PC-3 (cell line): ENCODE results near the gene AKAP8.

Experiments used
- EZH2 ChIP-seq: fragments of 300-600 bp; sonication (generic); IDR thresholded peaks from one replicate; pipeline ENCODE4 v1.6.1; 2017; ENCODE audit warnings: antibody characterized with exemption, mild to moderate bottlenecking, low read length; ENCODE audit not compliant: unreplicated experiment
- TF ChIP-seq, protein P1 (sequence below): fragments of 300-600 bp; sonication (generic); conservative IDR thresholded peaks from 2 replicates; pipeline ENCODE4 v1.5.1; 2017; ENCODE audit warnings: antibody characterized with exemption, low read depth, mild to moderate bottlenecking, low read length

DNA sequence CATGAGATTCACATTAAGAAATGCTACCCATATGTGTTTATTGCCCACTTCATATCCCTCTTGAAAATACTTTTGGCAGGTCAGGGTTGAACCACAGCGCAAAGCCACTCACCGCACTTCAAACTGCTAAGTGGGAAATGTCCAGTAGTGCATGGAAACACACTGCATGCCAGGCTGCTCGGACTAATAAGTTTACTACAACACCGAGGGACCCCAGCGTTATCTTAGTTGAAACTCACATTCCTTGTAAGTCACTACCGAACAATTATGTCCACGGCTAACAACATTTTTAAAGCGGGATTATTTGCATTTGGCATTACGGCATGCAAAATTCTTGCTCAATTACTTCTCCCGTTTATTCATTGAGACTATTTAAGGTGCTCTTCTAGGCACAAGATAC is 51.3 kb downstream of the AKAP8 start:
- TF ChIP-seq, protein P1, sequence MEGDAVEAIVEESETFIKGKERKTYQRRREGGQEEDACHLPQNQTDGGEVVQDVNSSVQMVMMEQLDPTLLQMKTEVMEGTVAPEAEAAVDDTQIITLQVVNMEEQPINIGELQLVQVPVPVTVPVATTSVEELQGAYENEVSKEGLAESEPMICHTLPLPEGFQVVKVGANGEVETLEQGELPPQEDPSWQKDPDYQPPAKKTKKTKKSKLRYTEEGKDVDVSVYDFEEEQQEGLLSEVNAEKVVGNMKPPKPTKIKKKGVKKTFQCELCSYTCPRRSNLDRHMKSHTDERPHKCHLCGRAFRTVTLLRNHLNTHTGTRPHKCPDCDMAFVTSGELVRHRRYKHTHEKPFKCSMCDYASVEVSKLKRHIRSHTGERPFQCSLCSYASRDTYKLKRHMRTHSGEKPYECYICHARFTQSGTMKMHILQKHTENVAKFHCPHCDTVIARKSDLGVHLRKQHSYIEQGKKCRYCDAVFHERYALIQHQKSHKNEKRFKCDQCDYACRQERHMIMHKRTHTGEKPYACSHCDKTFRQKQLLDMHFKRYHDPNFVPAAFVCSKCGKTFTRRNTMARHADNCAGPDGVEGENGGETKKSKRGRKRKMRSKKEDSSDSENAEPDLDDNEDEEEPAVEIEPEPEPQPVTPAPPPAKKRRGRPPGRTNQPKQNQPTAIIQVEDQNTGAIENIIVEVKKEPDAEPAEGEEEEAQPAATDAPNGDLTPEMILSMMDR = no peak
- TF ChIP-seq EZH2 = no peak
